Activated T-cell treated with anti-CD3 and anti-CD28 coated beads, Interleukin-2, amount 50 U/mL, for 24 hours (primary cell): ENCODE data around the gene LTBP3.
A peak's percentile ranks its signal among the peaks of the same experiment; 100 is the strongest.
"Not testable (repeated sequence)": the region's sequence is repeated elsewhere in the genome, so short reads cannot be mapped to it uniquely, and the experiment has no call there.

ENCODE experiments used
- DNase-seq: peaks from one replicate; pipeline ENCODE4 v3.0.0-alpha.2; 2020
- H3K27ac Mint-ChIP-seq: 2 replicates; pipeline ENCODE4 v1.8.0; 2020; ENCODE audit warnings: mild to moderate bottlenecking, mixed read lengths
- H3K27me3 Mint-ChIP-seq: 2 replicates; pipeline ENCODE4 v1.8.0; 2020; ENCODE audit warnings: mixed read lengths
- H3K36me3 Mint-ChIP-seq: 2 replicates; pipeline ENCODE4 v1.8.0; 2020; ENCODE audit warnings: low read depth, mixed read lengths
- H3K4me1 Mint-ChIP-seq: 2 replicates; pipeline ENCODE4 v1.8.0; 2020; ENCODE audit warnings: low read depth, mixed read lengths
- H3K4me3 Mint-ChIP-seq: 2 replicates; pipeline ENCODE4 v1.8.0; 2020; ENCODE audit warnings: mild to moderate bottlenecking, moderate library complexity, mixed read lengths
- H3K9me3 Mint-ChIP-seq: 2 replicates; pipeline ENCODE4 v1.8.0; 2020; ENCODE audit warnings: mixed read lengths

LTBP3 gene

DNA sequence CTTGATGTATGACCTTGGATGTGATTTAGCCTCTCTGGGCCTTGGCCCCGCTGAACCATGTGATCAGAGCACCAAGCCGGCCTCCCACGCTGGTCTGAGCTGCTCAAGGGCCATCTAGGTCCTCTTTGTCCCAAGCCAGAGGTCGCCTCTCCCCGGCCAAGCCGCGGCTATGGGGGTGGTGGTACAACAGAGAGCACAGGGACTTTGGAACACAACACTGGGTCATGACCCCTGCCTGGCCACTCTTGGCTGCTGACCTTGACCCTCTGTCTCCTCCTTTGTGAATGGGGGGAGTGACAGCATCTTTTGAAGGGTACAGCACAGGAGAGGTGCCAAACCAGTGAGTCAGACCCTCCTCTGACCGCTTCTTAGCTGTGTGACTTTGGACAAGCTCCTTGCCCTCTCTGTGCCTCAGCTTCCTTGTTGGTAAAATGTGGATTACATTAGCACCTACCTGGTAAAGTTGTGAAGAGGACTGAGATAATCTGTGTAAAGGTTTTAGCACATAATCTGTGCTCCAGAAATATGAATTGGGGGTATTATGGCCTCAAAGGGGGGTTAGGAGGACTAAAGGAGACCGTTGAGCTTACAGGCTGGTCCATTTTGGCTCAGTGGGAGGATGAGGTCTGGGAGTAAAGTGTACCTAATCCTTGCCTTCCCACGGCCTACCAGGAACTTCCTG is 28.5 kb downstream of the LTBP3 start:
- DNase-seq = no peak
- Mint-ChIP-seq H3K27me3 (no peaks in the 10 kb centered on the region), H3K4me1 (peaks cover 34% of the 10 kb centered on the region), H3K4me3 (no peak overlapping the region), H3K27ac (peak overlapping the region; percentile 27), H3K36me3 (peaks cover 84% of the 10 kb centered on the region), H3K9me3 (no peaks in the 10 kb centered on the region)

DNA sequence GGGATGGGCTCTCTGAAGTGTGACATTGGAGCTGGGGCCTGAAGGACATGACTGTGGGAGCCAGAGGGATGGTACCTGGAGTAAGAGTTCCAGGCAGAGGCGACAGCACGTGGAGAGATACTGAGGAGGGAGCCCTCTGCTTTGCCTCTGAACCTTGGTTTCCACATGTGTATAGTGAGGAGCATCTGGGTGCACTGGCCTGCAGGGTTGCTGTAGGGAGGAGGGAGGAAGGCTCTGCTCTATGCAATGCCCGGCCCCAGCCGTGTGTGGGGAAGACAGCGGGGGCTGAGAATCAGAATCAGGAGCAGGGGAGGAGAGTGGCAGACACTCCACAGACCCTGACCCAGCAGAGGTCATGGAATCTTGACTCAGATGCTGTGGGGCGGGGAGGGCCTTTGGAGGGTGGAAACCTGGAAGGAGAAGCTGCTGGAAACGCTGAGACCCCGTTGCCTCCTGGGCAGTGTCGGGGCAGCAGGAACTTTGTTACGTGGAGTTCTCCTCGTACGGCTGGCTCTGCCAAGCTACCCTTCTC is 29.3 kb downstream of the LTBP3 start:
- no peaks in the 10 kb centered on the region for H3K9me3 Mint-ChIP-seq
- peak overlapping the region; percentile 57 for H3K27ac Mint-ChIP-seq
- H3K4me1 Mint-ChIP-seq = peaks cover 41% of the 10 kb centered on the region
- H3K36me3 Mint-ChIP-seq = peaks cover 79% of the 10 kb centered on the region
- H3K27me3 Mint-ChIP-seq = no peaks in the 10 kb centered on the region
- H3K4me3 Mint-ChIP-seq = no peak overlapping the region
- DNase-seq = no peak

DNA sequence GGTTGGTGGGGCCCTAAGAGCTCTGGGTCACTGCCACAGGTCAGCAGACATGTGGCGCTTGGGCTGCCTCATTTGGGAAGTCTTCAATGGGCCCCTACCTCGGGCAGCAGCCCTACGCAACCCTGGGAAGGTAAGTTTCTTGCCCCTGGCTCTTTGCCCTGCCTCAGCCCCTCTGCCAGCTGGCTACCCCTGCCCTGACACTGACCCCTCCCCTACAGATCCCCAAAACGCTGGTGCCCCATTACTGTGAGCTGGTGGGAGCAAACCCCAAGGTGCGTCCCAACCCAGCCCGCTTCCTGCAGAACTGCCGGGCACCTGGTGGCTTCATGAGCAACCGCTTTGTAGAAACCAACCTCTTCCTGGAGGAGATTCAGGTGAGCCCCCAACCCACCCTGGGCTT is 31.4 kb downstream of the LTBP3 start:
- no peak for DNase-seq
- no peaks in the 10 kb centered on the region for H3K9me3 Mint-ChIP-seq
- peak overlapping the region; percentile 87 for H3K4me3 Mint-ChIP-seq
- peaks cover 62% of the 10 kb centered on the region for H3K4me1 Mint-ChIP-seq
- H3K36me3 Mint-ChIP-seq = peaks cover 58% of the 10 kb centered on the region
- peak overlapping the region; percentile 47 for H3K27ac Mint-ChIP-seq
- no peaks in the 10 kb centered on the region for H3K27me3 Mint-ChIP-seq

DNA sequence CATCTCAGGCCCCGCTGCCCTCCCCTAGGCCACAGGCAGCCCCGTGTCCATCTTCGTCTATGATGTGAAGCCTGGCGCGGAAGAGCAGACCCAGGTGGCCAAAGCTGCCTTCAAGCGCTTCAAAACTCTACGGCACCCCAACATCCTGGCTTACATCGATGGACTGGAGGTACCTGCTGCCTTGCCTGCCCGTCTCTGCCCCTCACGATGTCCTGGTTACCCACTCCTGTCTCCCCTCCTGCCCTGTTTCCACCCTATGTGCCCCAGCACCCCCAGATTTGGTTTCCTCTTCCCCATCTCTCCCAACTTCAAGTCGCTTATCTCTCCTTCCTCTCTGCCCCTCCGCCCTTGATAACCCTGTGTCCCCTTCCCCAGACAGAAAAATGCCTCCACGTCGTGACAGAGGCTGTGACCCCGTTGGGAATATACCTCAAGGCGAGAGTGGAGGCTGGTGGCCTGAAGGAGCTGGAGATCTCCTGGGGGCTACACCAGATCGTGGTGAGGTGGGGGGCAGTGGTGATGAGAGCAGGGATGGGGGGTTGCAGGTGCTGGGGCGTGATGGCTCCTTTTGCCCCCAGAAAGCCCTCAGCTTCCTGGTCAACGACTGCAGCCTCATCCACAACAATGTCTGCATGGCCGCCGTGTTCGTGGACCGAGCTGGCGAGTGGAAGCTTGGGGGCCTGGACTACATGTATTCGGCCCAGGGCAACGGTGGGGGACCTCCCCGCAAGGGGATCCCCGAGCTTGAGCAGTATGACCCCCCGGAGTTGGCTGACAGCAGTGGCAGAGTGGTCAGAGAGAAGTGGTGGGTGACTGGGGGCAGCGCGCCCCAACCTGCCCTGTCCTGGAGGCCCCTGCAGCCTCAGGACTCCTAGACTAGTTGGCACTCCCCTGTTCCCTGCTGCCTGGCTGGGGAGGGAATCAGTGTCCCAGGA is 32.3 kb downstream of the LTBP3 start:
- H3K4me1 Mint-ChIP-seq = peaks cover 65% of the 10 kb centered on the region
- peak overlapping the region; percentile 87 for H3K4me3 Mint-ChIP-seq
- no peaks in the 10 kb centered on the region for H3K27me3 Mint-ChIP-seq
- peaks cover 48% of the 10 kb centered on the region for H3K36me3 Mint-ChIP-seq
- no peak for DNase-seq
- no peaks in the 10 kb centered on the region for H3K9me3 Mint-ChIP-seq
- H3K27ac Mint-ChIP-seq = peak overlapping the region; percentile 88

DNA sequence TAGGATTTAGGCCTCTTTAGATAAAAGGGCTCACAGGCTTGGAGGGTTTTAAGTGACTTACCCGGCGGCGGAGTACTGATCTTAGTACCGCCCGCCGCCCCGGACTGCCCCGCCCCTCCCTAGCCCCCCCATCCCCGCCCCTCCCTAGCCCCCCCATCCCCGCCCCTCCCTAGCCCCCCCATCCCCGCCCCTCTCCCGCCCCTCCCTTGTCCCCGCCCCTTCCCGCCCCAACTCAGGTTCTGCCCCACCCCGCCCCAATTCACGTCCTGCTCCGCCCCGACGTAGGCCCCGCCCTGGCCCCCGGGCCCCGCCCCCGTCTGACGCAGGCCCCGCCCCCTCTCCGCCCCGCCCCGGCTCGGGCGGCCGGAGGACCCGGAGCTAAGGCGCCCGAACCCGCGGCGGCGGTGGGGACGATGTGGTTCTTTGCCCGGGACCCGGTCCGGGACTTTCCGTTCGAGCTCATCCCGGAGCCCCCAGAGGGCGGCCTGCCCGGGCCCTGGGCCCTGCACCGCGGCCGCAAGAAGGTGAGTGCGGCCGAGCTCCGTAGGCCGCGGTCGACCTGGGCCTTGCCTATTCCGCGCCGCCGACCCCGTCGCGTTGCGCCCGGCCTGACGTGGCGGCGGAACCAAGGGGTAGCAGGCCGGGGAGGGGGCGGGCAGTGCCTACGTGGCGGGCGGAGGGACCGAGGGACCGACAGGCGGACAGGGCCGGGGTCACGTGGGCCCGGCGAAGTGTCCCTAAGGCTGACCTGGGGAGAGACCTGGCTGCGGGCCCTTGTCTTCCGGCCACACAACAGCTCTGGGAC is 33.2 kb downstream of the LTBP3 start, which contains the start of gene SCYL1:
Gene SCYL1, plus strand, starts transcription at position 343 of the 805 bp plus-strand sequence. Its CDS starts 71 bp downstream, at position 414.
- peaks cover 40% of the 10 kb centered on the region for H3K36me3 Mint-ChIP-seq
- H3K27ac Mint-ChIP-seq = peak within 1 kb of the TSS; percentile 88
- peaks cover 62% of the 10 kb centered on the region for H3K4me1 Mint-ChIP-seq
- no peaks in the 10 kb centered on the region for H3K9me3 Mint-ChIP-seq
- peak within 1 kb of the TSS; percentile 87 for H3K4me3 Mint-ChIP-seq
- H3K27me3 Mint-ChIP-seq = no peaks in the 10 kb centered on the region
- peak; percentile 91 for DNase-seq

DNA sequence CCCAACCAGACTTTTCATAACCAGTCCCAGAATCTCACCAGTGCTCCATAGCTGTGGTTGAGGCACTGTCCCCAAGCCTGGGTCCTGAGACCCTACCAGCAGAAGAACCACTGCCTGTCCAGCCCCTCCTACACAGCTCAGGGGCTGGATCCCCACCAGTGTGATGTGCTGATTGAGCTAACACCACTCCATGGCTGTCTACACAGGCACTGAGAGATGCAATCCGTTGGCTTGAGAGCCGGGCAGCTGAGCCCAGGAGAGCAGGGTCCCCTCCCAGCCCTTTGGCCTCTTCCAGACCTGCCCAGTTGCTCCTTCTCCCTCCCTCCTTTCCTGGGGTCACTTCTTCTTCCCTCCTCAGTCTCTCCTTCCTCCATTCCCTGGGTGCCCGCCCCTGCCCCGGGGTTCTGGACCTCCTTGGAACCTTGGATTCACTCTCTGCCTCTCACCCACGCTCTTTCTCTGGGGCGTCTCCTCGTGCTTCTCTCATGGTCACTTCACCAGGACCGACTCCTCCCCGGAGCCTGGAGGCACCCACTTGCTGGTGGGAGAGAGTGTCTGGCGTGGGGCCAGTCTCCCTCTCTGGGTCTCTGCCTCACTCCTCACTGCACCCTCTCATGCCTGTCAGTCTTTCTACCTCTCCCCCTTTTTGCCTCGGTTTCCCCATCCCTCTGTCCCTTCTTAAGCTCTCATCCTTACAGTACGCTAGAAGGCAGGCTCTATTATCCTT is 34.0 kb downstream of the LTBP3 start:
- Mint-ChIP-seq H3K36me3 (peaks cover 34% of the 10 kb centered on the region), H3K4me3 (peak overlapping the region; percentile 70), H3K9me3 (no peaks in the 10 kb centered on the region), H3K27me3 (no peaks in the 10 kb centered on the region), H3K4me1 (peaks cover 55% of the 10 kb centered on the region), H3K27ac (peak overlapping the region; percentile 86)
- no peak for DNase-seq

DNA sequence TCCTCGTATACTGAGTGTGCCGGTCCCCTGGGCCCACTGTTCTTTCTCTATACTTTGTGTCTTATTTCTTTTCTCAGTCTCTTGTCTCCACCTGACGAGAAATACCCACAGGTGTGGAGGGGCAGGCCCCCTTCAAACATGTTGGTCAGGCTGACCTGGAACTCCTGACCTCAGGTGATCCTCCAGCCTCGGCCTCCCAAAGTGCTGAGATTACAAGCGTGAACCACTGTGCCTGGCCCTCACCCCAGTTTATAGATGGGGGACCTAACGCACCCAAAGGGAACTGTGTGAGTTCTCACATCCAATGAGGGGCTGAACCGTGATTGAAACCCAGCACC is 34.6 kb downstream of the LTBP3 start:
- not testable (repeated sequence) for DNase-seq, H3K27me3 Mint-ChIP-seq, H3K9me3 Mint-ChIP-seq
- Mint-ChIP-seq H3K4me3 (peak overlapping the region; percentile 70), H3K27ac (peak overlapping the region; percentile 86), H3K4me1 (peaks cover 51% of the 10 kb centered on the region), H3K36me3 (peaks cover 30% of the 10 kb centered on the region)

DNA sequence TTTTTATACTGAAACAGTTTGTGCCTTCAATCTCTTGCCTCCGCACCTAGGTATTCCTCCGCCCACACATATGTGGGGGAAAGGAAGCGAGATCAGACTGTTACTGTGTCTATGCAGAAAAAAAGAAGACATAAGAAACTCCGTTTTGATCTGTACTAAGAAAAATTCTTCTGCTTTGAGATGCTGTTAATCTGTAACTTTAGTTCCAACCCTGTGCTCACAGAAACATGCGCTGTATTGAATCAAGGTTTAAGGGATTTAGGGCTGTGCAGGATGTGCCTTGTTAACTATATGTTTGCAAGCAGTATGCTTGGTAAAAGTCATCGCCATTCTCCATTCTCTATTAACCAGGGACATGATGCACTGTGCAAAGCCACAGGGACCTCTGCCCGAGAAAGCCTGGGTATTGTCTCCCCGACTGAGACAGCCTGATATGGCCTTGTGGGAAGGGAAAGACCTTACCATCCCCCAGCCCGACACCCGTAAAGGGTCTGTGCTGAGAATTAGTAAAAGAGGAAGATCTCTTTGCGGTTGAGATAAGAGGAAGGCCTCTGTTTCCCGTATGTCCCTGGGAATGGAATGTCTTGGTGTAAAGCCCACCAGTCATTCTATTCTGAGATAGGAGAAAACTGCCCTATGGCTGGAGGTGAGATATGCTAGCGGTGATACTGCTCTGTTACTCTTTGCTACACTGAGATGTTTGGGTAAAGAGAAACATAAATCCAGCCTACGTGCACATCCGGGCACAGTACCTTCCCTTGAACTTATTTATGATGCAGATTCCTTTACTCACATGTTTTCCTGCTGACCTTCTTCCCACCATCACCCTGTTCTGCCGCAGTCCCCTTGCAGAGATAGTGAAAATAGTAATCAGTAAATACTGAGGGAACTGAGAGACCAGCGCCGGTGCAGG is 35.2 kb downstream of the LTBP3 start:
- not testable (repeated sequence) for DNase-seq, H3K9me3 Mint-ChIP-seq, H3K27me3 Mint-ChIP-seq
- H3K36me3 Mint-ChIP-seq = peaks cover 26% of the 10 kb centered on the region
- peak overlapping the region; percentile 70 for H3K4me3 Mint-ChIP-seq
- peaks cover 51% of the 10 kb centered on the region for H3K4me1 Mint-ChIP-seq
- peak overlapping the region; percentile 86 for H3K27ac Mint-ChIP-seq

DNA sequence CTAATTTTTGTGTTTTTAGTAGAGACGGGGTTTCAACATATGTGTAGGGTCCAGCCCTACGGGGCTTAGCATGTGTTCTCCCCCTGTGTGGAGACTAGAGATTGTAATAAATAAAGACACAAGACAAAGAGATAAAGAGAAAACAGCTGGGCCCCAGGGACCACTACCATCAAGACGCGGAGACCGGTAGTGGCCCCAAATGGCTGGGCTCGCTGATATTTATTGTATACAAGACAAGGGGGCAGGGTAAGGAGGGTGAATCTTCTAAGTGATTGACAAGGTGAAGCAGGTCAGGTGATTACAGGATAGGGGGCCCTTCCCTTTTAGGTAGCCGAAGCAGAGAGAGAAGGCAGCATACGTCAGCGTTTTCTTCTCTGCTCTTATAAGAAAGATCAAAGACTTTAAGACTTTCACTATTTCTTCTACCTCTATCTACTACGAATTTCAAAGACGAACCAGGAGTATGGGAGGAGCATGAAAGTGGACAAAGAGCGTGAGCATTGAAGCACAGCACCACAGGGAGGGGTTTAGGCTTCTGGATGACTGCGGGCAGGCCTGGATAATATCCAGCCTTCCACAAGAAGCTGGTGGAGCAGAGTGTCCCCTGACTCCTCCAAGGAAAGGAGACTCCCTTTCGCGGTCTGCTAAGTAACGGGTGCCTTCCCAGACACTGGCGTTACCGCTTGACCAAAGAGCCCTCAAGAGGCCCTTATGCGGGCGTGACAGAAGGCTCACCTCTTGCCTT is 36.2 kb downstream of the LTBP3 start:
- Mint-ChIP-seq H3K27ac (peak overlapping the region; percentile 42), H3K4me3 (peak overlapping the region; percentile 70), H3K36me3 (peaks cover 17% of the 10 kb centered on the region), H3K4me1 (peaks cover 47% of the 10 kb centered on the region)
- DNase-seq, H3K27me3 Mint-ChIP-seq, H3K9me3 Mint-ChIP-seq: not testable (repeated sequence)

DNA sequence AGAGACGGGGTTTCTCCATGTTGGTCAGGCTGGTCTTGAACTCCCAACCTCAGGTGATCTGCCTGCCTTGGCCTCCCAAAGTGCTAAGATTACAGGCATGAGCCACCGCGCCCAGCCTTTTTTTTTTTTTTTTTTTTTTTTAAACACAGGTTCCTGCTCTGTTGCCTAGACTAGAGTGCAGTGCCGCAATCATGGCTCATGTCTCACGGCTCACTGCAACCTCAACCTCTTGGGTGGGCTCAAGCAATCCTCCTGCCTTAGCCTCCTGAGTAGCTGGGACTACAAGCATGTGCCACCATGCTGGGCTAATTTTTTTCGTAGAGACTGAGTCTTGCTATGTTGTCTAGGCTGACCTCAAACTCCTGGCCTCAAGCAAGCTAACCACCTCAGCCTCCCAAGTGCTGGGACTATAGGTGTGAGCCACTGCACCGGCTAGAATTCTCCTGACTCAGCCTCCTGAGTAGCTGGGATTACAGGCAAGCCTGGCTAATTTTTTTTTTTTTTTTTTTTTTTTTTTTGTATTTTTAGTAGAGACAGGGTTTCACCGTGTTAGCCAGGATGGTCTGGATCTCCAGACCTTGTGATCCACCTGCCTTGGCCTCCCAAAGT is 39.1 kb downstream of the LTBP3 start:
- H3K9me3 Mint-ChIP-seq, DNase-seq, H3K4me3 Mint-ChIP-seq, H3K27me3 Mint-ChIP-seq, H3K36me3 Mint-ChIP-seq, H3K27ac Mint-ChIP-seq: not testable (repeated sequence)
- H3K4me1 Mint-ChIP-seq = peaks cover 35% of the 10 kb centered on the region

DNA sequence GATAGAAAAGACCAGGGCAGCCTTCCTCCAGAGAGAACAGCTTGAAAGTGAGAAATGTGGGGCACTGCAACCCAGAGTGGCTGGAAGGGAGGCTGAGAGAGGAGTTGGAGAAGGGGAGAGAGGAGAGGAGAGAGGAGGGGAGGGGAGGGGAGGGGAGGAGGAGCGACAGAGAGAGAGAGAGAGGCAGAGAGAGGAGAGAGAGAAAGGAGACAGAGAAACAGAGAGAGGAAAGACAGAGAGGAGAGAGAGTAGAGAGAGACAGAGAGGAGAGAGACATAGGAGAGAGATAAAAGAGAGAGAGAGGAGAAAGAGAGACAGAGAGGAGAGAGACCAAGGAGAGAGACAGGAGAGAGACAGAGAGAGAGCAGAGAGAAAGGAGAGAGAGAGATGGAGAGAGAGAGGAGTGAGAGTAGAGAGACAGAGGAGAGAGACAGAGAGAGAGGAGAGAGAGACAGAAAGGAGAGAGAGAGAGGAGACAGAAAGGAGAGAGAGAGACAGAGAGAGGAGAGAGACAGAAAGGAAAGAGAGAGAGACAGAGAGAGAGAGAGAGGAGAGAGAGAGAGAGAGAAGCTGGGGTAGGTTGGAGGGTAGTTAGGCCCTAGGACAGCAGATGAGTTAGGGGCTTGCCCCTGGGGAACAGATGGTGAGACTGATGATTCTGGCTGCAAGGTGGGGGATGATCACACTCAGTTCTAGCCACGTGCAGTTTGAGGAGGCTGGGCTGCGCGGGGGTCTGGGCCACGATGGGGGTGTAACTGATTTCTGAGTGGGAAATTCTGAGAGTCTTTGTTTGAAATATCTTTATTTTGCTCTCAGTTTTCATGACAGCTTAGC is 41.8 kb downstream of the LTBP3 start:
- H3K27ac Mint-ChIP-seq = peak overlapping the region; percentile 75
- H3K9me3 Mint-ChIP-seq = no peaks in the 10 kb centered on the region
- no peak overlapping the region for H3K4me3 Mint-ChIP-seq
- peaks cover 9% of the 10 kb centered on the region for H3K4me1 Mint-ChIP-seq
- H3K27me3 Mint-ChIP-seq = no peaks in the 10 kb centered on the region
- H3K36me3 Mint-ChIP-seq = no peaks in the 10 kb centered on the region
- DNase-seq = no peak
